Liver (tissue), 9 donors: Measurements from ENCODE around the gene HOXD12. TPM values are rescaled to one million over a fixed set of nuclear protein-coding genes. Genes with fewer than 3 reads are reported as not detected.

Source experiments
- DNase-seq: peaks from one replicate; pipeline ENCODE4 v3.0.0-alpha.2; 2017; ENCODE audit warnings: low spot score
- H3K27ac ChIP-seq, 2 donors: one replicate each; pipeline ENCODE4 v1.7.0; 2013; ENCODE audit warnings: inconsistent platforms in 2 of 2, low read length in 2 of 2, control low read depth in 1 of 2, low read depth in 1 of 2, mild to moderate bottlenecking in 1 of 2
- H3K27me3 ChIP-seq, 4 donors: one replicate each; pipeline versions ENCODE4 v1.6.1 to v1.7.0; 2013; ENCODE audit warnings: low read length in 3 of 4, inconsistent platforms in 1 of 4, mild to moderate bottlenecking in 1 of 4, moderate library complexity in 1 of 4; ENCODE audit not compliant: control insufficient read depth in 4 of 4, insufficient read depth in 4 of 4
- H3K36me3 ChIP-seq, 4 donors: one replicate each; pipeline versions ENCODE4 v1.6.1 to v1.7.0; 2013; ENCODE audit warnings: low read length in 3 of 4, mild to moderate bottlenecking in 3 of 4, low read depth in 1 of 4, moderate library complexity in 1 of 4; ENCODE audit not compliant: control insufficient read depth in 4 of 4, insufficient read depth in 3 of 4
- H3K4me1 ChIP-seq, 4 donors: one replicate each; pipeline versions ENCODE4 v1.6.1 to v1.7.0; 2013; ENCODE audit warnings: low read length in 3 of 4, mild to moderate bottlenecking in 3 of 4, moderate library complexity in 1 of 4; ENCODE audit not compliant: control insufficient read depth in 4 of 4, insufficient read depth in 4 of 4
- H3K4me3 ChIP-seq, 3 donors: one replicate each; pipeline versions ENCODE4 v1.6.1 to v1.7.0; 2013; ENCODE audit warnings: low read length in 3 of 3, control low read depth in 1 of 3, low read depth in 1 of 3, mild to moderate bottlenecking in 1 of 3
- H3K9ac ChIP-seq, 2 donors: one replicate each; pipeline ENCODE4 v1.7.0; 2013; ENCODE audit warnings: low read length in 2 of 2, mild to moderate bottlenecking in 2 of 2, moderate library complexity in 2 of 2, control low read depth in 1 of 2, low read depth in 1 of 2
- H3K9me3 ChIP-seq, 4 donors: one replicate each; pipeline versions ENCODE4 v1.6.1 to v1.7.0; 2013; ENCODE audit warnings: low read length in 3 of 4; ENCODE audit not compliant: control insufficient read depth in 4 of 4
- CTCF ChIP-seq: fragments of 150-350 bp; IDR thresholded peaks from 2 replicates; pipeline ENCODE4 v1.5.1; 2017; ENCODE audit warnings: improper control_type of control experiment, low read depth, low read length; ENCODE audit not compliant: missing input control
- EGR1 ChIP-seq, 2 donors: IDR thresholded peaks; 2 replicates each; pipeline ENCODE4 v1.6.1; 2016 to 2018; ENCODE audit warnings: antibody characterized with exemption in 2 of 2, low read depth in 2 of 2
- HNF4A ChIP-seq, 2 donors: conservative IDR thresholded peaks; 2 replicates each; pipeline ENCODE4 v1.6.1; 2016; ENCODE audit warnings: antibody characterized with exemption in 2 of 2, mild to moderate bottlenecking in 2 of 2
- JUND ChIP-seq, 2 donors: IDR thresholded peaks; 2 replicates each; pipeline ENCODE4 v1.6.1; 2016; ENCODE audit warnings: antibody characterized with exemption in 2 of 2
- MAX ChIP-seq: IDR thresholded peaks from 2 replicates; pipeline ENCODE4 v1.6.1; 2016; ENCODE audit warnings: antibody characterized with exemption
- NR2F2 ChIP-seq: IDR thresholded peaks from 2 replicates; pipeline ENCODE4 v1.6.1; 2016; ENCODE audit warnings: antibody characterized with exemption
- REST ChIP-seq: IDR thresholded peaks from 2 replicates; pipeline ENCODE4 v1.6.1; 2016; ENCODE audit warnings: antibody characterized with exemption, mild to moderate bottlenecking
- RXRA ChIP-seq, 2 donors: IDR thresholded peaks; 2 replicates each; pipeline ENCODE4 v1.6.1; 2017 to 2018; ENCODE audit warnings: antibody characterized with exemption in 2 of 2, mild to moderate bottlenecking in 1 of 2
- SP1 ChIP-seq: IDR thresholded peaks from 2 replicates; pipeline ENCODE4 v1.6.1; 2018; ENCODE audit warnings: antibody characterized with exemption, mild to moderate bottlenecking
- TAF1 ChIP-seq: conservative IDR thresholded peaks from 2 replicates; pipeline ENCODE4 v1.6.1; 2016; ENCODE audit warnings: antibody characterized with exemption, mild to moderate bottlenecking
- YY1 ChIP-seq: IDR thresholded peaks from 2 replicates; pipeline ENCODE4 v1.6.1; 2016; ENCODE audit warnings: antibody characterized with exemption, mild to moderate bottlenecking
- ZBTB33 ChIP-seq: IDR thresholded peaks from 2 replicates; pipeline ENCODE4 v1.6.1; 2016; ENCODE audit warnings: antibody characterized with exemption
- WGBS: extraction: QIAGEN DNeasy Blood & Tissue Kit; methylation state at CpG from one replicate; pipeline ENCODE4 v1.1.7; 2013; 5-methylcytosine and 5-hydroxymethylcytosine counted together
- polyA plus RNA-seq, 2 donors: library from polyadenylated mRNA; stranded (reverse) in 1 of 2; unstranded in 1 of 2; fragments of 200-250 nt in 1 of 2; fragments of >200 nt in 1 of 2; fragmentation: Nextera tagmentation in 1 of 2; extraction: Ambion mirVana in 1 of 2; gene quantifications; one replicate each; pipeline versions ENCODE4 v1.2.1 to v1.2.3, GENCODE V29; 2013 to 2015
- total RNA-seq, 2 donors: library from RNA; depleted of rRNA; stranded (reverse); fragments of >200 nt; gene quantifications; one replicate each; pipeline ENCODE4 v1.2.3, GENCODE V29; 2014
- donor health status: healthy.
- donor health status: healthy.
- donor health status: healthy.
- donor health status: healthy.
- donor health status: healthy.

The HOXD12 gene
- total and polyA plus RNA-seq, 4 donors: not detected

- no peaks in the 10 kb centered on the region for H3K9me3 ChIP-seq
- no peak for TF ChIP-seq CTCF
- no peak for TF ChIP-seq EGR1 (IDR thresholded peaks at IDR 0.05; ENCODE audit: low read depth in 2 of 2)
- no peak for TF ChIP-seq YY1
- WGBS: 18% methylated on average over 28 of the region's 28 CpGs
Observed at GRCh38 chr2:176100547-176101140, 1.0 kb downstream of the HOXD12 start.

GRCh38 chr2:176101216-176101830 lies 1.7 kb downstream of the HOXD12 start:
- DNase-seq: no peak
- H3K27me3 ChIP-seq: peaks cover 20 to 78% (median 39%) of the 10 kb centered on the region in 4 donors
- no peaks in the 10 kb centered on the region for H3K36me3 ChIP-seq
- no peak for TF ChIP-seq TAF1
- TF ChIP-seq REST: no peak
- TF ChIP-seq JUND (IDR thresholded peaks at IDR 0.05): no peak
- no peak for TF ChIP-seq RXRA (IDR thresholded peaks at IDR 0.05)
- TF ChIP-seq HNF4A (conservative IDR thresholded peaks at IDR 0.05): no peak
- TF ChIP-seq SP1: no peak
- no peak for TF ChIP-seq NR2F2
- TF ChIP-seq ZBTB33: no peak
- TF ChIP-seq MAX: no peak
- H3K9ac ChIP-seq: no peak overlapping the region
- no peak overlapping the region for H3K4me3 ChIP-seq
- H3K4me1 ChIP-seq: peaks cover 1 to 25% (median 14%) of the 10 kb centered on the region in 4 donors
- H3K9me3 ChIP-seq: no peaks in the 10 kb centered on the region
- H3K27ac ChIP-seq: no peak overlapping the region
- 17% methylated on average over 2 of the region's 2 CpGs for WGBS

More at GRCh38 chr2:176100547-176101140, 1.0 kb downstream of the HOXD12 start:
- peaks cover 20 to 76% (median 38%) of the 10 kb centered on the region in 4 donors for H3K27me3 ChIP-seq
- no peak overlapping the region for H3K27ac ChIP-seq
- DNase-seq: no peak
- H3K4me1 ChIP-seq: peaks cover 1 to 24% (median 14%) of the 10 kb centered on the region in 4 donors
- no peak overlapping the region for H3K4me3 ChIP-seq
- no peaks in the 10 kb centered on the region for H3K36me3 ChIP-seq
- no peak overlapping the region for H3K9ac ChIP-seq
